HG03196 (cell line): ENCODE results near the gene CUTA.

Experiments
- ATAC-seq: cut with Tn5 transposase; IDR thresholded peaks from one replicate; pipeline ENCODE4 v1.9.1; 2021; ENCODE audit not compliant: unreplicated experiment

CUTA gene

DNA sequence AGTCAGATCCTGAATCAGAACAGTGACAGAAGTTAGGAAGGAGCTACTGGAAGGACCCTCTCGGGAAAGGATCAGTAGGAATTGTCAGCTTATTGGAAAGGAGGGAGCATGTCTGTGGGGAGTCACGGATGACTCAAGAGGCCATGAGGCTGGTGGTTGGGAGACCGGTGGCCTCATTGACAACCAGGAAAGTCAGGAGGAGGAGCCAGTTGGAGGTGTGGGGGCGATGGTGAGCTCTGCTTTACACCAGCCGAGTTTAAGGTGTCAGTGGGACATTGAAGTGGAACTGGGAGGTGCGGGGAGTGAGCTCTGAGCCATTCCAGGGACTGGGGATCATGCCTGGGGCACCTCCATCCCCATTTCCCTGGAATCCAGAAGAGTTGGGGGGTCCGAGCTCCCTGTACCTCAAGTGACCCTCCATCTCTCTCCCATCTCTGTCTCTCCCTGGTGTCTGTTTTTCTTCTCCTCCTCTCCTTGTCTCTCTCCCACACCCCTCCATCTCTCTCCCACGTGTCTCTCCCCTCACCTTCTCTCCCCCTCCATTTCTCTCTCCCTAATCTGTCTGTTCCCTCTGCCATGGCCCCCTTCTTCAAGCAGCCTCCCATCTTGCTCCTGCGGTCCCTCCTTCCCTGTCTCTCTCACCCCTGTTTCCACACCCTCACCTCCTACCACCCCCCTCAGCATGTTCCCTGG is 22.2 kb upstream of the CUTA start:
- ATAC-seq, result no peak

DNA sequence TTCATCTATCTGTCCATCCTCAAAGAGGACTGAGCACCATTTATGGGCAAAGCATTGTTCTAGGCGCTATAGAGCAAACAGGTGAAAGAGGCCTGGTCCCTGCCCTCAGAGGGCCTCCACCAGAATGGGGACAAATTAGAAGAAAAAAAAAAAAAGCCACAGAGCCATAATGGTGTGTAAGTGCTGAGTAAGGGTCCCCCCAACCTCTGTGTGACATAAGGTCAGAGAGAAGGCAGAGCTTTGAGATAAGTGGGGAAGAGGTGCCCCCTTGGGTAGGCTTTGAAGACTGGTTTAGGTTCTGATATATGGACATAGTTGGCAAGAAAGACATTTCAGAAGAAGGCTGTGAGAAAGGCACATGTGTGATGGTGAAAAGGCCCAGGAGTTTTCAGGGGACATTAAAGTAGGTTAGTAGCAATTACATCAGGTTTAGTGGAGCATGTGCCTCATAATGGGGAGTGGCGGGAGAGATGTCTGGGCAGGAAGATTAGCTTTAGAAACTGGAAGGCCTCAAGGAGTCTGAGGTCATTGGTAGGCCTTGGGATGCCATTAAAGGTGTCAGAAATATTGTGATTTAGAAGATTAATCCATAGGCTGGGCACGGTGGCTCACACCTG is 21.2 kb upstream of the CUTA start:
- ATAC-seq, result no peak

DNA sequence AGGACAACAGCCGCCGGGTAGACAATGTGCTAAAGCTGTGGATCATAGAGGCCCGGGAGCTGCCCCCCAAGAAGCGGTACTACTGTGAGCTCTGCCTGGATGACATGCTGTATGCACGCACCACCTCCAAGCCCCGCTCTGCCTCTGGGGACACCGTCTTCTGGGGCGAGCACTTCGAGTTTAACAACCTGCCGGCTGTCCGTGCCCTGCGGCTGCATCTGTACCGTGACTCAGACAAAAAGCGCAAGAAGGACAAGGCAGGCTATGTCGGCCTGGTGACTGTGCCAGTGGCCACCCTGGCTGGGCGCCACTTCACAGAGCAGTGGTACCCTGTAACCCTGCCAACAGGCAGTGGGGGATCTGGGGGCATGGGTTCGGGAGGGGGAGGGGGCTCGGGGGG is 19.8 kb upstream of the CUTA start:
- no peak for ATAC-seq

DNA sequence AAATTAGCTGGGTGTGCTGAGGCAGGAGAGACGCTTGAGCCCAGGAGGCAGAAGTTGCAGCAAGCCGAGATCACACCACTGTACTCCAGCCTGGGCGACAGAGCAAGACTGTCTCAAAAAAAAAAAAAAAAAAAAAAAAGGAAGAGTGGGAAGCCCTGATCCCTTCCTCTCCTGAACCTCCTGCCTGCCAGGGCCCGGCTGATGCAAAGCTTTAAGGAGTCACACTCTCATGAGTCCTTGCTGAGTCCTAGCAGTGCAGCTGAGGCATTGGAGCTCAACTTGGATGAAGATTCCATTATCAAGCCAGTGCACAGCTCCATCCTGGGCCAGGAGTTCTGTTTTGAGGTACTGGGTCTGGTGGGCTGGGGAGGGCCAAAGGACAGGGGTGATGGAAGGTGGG is 17.1 kb upstream of the CUTA start:
- ATAC-seq, result no peak

DNA sequence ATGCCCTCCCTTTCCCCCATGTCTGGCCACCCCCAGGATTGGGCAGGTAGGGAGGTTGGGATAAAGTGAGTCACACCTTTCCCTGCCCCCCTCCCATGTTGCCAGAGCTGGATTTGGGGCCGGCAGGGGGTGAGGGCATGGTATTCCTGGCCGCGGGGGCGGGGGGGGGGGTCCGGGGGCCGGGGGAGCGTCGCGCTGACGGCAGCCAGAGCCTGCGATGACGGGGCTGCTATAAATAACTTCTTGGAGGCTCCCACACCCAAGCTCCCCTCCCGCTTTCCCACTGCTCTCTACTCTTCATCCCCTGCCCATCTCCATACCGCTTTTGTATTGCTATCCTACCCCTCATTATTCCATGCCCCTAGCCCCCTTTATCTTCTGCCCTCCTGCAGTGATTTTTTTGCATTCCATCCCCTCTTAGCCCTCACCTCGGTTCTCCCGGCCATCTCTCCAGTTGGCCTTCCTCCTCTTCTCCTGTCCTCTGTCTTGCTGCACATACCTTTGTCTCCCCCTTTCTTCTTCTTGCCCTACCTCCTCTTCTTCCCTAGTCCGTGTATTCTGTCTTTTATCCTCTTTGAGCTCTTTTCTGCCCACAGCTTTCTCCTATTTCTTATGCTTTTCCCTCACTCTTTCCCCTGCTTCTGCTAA is 15.8 kb upstream of the CUTA start:
- ATAC-seq, result no peak

DNA sequence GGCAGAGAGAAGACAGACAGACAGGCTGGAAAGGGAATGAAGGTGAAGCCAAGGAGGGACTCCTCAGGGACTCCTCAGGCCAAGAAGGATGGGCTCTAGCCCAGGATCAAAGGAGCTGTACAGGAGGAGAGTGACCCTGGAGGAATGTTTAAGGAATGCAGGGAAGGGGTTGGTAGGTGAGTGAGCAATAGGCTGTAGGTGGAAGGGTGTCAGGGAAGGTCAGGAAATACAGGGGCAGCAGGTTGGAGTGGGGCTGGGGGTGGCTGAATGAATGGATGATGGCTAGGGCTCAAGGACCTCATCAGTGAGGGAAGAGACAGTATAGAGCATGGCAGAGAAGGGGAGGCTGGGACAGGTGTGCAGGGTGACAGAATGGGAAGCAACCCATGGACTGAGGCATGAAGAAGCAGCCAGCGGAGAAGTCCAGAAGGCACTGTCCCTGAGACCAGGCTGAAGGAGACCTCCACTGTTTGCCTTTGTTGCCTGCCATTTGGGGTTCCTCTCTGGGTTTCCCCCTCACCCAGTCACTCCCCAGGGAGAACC is 15.2 kb upstream of the CUTA start:
- no peak for ATAC-seq

DNA sequence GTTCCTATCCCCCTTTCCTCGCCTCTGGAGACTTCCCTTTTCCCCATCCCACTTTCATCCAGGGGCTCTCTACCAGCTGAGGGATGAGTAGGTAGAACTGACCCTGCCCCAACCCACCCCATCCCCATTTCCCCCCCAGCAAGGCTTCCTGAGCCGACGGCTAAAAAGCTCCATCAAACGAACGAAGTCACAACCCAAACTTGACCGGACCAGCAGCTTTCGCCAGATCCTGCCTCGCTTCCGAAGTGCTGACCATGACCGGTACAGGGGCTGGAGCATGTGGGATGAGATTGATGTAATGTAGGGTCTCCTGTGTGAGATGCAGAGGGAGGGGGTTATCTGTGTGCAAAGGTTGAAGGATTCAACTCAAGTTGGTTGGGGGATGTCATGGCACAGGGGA is 14.6 kb upstream of the CUTA start:
- ATAC-seq, result no peak

DNA sequence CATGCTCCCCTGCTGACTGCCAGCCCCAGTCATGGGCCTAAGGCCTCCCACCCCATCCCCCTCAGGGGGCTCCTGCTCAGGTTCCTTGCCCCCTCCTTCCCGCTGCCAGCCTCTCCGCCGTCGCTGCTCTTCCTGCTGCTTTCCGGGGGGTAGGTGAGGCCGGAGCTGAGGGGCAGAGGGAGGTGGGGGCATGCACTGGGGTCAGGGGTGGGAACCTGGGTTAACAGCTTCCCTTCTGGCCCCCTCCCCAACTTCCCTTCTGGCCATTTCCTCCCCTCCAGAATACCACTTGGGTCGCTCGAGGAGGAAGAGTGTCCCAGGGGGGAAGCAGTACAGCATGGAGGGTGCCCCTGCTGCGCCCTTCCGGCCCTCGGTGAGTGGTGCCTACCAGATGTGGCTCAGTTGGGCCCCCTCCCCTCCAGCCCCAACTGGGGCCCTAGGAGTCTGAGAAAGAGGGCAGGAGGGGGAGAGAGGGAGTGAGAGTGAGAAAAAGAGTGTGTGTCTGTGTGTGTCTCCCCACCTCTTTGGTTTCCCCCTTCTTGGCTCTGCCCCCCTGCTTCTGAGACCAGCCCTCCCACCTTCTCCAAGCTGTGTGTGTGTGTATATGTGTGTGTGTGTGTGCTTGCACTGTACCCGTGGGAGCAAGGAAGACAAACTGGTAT is 14.1 kb upstream of the CUTA start:
- ATAC-seq, result no peak

DNA sequence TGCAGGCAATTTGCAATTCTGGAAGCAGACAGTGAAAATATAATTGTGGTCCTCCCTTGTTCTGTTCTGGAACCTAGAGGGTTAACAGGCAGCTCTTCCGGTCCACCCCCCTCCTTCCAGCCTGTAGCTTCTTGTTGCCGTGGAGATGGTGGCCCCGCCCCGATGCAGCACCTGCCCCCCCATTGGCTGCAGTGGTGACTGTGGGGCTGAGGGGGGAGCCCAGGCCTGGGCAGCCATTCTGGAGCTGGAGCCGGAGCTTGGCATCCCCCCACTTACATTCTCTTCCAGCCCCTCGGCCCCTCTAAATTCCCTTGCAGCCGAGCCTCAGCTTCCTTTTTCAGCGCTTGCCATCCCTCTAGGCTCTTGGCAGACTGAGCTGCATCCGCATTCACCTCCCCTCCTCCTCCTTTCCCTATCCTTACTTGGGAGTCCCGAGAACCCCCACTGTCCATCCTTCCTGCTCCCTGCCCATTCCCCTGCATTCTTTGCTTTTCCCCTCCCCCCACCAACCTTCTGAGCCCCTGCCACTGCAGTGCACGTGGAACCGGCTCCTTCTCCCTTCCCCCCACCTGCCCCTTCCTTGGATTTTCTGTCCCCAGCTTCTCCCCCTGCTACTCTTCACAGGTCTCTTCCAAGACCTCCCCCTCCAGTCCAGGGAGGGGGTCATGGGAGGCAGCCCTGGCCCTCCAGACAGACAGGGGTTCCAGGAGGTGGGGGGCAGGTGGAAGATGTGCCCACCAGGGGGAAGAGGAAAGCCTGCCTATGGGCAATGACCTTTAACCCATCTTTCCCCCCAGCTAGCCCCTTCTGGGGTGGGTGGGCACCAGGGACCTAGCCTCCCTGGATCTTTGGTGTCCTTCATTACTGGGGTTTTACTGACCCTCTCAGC is 13.3 kb upstream of the CUTA start:
- no peak for ATAC-seq

DNA sequence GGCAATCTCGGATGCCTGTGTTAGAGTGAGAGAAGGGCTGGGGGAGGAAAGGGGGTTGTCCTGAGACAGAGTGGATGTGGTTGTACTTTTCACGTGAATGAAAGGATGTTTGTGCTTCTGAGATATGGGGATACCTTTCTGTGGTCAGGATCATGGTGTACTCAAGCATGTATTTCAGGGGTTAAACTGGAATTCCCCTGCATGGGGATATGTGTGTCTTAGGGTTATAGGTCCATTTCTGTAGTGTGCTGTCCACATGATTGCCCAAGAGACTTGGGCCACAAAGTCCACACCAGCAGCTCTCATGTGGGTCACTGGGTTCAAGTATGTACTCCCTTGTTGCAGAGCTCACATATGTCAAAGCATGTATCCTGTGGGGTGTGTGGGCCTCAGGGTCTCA is 12.4 kb upstream of the CUTA start:
- no peak for ATAC-seq

DNA sequence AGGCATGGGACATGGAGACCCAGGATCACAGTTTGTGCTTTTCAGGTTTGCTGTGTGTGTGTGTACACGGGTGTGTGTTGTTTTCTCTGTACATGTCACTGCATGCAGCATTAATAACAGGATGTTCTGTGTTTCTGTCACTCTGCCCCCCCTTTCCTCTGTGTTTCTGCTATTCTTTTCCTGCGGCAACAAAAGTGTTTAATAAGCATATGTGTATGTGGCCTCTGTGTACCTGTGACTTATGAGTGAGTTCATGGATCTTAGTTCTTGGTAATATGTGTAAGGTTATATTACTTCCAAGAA is 11.8 kb upstream of the CUTA start:
- no peak for ATAC-seq

DNA sequence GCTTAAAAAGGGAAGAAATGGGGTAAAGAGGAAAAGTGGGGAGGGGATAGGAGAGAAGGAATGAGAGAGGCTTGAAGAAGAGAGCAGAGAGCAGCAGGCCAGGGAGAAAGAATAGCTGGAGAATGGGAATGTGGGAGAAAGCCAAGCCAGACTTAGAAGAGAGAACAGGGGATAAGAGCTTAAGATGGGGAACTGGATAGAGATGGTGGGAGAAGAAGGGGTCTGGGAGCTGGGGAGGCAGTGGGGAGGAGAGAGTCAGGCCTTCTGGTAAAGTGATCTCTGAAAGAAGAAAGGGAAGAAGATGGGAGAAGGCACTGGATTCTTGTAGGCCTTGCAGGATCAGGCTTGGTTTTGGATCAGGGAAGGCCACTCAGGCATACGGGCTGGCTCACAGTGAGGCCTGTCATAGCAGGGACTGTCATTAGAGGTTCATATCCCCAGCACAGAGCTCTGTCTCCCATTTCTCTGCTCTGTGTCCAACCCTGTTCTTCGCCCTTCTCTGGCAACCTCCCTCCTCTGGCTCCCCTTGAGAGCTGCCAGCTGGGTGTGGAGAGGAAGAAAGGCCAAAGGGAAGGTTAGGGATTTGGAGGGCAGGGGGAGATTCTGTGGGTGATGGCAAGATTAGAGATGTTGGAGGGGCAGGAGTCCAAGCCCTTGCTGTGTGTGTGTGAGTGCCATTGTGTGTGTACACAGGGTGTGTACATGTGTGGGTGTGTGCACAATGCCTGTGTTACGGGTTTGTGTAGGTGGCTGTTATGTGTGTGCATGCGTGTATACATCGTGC is 11.3 kb upstream of the CUTA start:
- ATAC-seq, result no peak

DNA sequence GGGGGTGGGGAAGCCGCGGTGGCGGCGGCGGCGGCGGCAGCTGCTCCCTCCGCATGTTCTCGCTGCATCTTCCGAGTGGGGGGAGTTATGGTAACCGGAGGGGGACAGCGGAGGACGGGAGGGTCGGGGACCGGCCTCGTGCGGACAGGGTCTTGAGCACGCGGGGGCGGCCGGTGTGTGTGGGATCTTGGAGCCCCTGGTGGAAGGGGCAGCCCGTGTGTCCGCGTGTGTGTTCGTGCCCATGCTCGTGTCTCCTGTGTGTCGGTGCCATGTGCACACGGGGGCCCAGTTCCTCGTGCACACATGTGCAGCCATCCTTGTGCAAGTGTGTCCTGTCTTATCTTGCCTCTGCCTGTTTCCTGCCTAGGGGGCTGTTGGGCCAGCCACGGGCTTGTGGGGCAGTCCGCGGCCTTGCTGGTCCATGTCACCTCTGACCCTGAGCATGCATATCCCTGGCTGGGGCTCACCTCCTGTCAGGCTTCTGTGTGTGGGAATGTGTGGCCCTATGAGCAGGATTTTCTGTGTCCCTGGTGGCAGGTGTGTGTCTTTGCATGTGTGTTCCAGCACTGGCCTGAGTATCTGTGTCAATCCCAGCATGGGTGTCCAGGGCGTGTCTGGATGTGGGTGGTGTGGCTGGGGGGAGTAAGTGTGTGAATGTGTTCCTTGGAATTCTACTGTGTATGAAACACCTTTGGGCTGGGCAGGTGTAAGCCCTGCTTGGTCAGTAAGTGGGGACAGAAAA is 10.5 kb upstream of the CUTA start:
- no peak for ATAC-seq

DNA sequence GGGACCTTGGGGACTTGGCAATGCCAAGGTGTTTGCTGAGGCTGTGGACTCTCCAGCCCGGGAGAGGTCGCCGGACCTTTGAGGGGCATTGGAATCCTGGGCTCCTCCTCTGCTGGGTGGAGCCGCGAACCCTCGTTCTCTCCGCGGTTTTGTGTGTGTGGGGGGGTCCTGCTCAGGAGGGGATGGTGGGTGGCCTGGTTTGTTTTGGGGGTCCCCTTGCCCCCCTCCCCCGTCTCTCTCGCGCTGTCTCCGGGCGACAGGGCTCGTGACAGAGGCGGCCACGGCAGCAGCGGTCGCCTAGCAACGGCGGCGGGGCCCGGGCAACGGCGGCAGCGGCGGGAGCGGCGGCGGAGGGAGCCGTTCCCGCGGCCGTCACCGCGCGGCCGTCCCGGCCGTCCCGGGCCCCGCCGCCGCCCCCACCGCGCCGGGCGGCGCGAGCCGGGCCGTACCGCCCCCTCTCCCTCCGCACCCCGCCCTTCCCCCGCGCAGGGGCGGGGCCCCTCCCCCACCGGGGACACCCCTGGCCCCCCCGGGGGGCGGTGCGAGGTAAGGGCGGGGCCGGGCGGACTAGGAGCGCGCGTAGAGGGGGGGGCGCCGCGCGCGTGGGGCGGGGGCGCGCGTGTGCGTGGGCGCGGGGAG is 9.8 kb upstream of the CUTA start:
- ATAC-seq, result no peak

DNA sequence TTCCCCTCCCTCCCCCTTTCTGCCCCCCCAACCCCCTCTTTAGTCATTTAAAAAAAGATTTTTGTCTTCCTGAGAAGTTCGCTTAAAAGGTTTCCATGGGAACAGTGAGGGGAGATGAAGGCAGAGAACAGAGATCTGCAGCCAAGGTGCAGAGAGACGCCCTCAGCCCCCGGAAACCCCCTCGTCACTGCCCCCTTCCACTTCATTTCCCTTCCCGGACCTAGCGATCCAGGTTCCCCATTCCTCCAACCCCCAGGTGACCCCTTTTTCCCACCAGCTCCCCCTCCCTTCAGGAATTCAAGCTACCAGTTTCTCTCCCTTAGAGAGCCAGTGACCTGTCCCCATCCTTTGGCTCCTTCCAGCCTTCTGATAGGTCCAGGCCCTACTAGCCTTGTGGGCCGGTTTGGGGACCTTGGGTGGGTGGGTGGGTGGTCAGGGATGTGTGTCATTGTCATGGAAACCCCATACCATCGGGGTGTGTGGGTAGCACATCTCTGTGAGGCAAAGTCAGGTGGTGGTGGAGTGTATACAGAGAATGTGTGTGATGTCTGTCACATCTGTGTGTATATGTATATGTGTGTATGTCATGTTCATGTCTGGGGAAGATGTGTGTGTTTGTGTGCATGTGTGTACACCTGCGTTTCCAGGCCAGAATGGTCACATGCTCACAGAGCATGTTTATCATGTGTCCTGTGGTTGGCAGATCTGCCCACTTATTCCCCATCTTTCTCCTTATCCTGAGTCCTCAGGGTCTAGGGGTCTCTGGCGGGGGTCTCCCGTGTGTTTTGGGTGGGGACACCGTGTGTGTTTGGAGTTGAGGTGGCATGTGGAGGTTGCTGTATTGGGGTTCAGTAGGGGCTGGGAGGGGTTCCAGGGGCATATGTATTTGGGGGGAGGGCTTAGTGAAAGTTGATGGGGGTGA is 8.9 kb upstream of the CUTA start:
- no peak for ATAC-seq

DNA sequence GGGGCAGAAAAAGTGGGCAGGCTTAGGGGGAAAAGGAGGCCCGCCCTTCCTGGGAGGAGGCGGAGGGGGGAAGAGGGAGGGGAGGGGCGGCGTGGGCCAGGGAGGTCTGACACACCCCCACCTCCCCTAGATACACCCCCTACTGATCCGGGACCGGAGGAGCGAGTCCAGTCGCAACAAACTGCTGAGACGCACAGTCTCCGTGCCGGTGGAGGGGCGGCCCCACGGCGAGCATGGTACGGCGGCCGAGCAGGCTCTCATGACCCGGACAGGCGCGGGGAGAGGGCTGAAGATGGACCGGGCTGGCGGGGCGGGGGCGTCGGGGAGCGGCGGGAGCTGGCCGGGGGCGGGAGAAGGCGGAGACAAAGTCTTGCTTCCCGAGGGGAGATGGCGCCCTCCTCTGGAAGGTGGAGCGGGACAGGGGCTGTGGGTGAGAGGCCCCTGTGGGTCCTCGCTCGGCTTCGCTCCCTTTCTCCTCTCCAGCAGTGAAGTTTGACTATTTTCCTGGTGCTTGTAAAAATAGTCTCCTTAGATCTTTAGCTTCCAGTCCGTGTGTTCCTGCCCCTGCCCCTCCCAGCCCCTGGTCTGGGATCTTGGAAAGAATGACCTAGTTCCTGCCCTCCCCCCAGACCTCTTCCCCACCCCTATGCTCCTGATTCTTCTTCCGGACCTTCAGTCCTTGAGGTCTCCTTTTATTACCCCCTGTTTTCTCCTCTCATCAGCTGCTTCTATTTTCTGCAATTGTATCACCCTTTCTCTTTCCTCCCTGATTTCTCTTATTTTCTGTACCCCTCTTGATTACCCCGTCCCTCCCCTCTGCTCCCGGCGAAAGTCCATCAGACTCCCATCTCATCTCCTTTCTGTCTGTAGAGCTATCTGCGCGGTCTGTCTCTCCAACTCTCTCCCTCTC is 8.0 kb upstream of the CUTA start:
- peak; percentile 52 for ATAC-seq
